GM10266 (cell line): ENCODE results near the gene TOMM20.
"Not testable (repeated sequence)": the region's sequence is repeated elsewhere in the genome, so short reads cannot be mapped to it uniquely, and the experiment has no call there.

ENCODE experiments used
- DNase-seq: peaks from one replicate; pipeline ENCODE4 v3.0.0; 2012; ENCODE audit errors: extremely low spot score
- CTCF ChIP-seq: IDR thresholded peaks from 2 replicates; pipeline ENCODE4 v1.5.1; 2012; ENCODE audit warnings: mild to moderate bottlenecking, low read depth; ENCODE audit not compliant: control insufficient read depth, insufficient read depth; ENCODE audit errors: missing control alignments

TOMM20 gene

GRCh38 chr1:235093696-235094592, 34.7 kb downstream of the TOMM20 start:
- DNase-seq: peak; percentile 71
- TF ChIP-seq CTCF: peak; percentile 94

- DNase-seq: no peak
- TF ChIP-seq CTCF: peak; percentile 52
These were observed 35.5 kb downstream of the TOMM20 start for GRCh38 chr1:235093013-235093695.

GRCh38 chr1:235092415-235092814, 36.2 kb downstream of the TOMM20 start:
- DNase-seq: not testable (repeated sequence)

- not testable (repeated sequence) for DNase-seq
These were observed 36.6 kb downstream of the TOMM20 start for GRCh38 chr1:235092045-235092406.

GRCh38 chr1:235091319-235092044, 37.2 kb downstream of the TOMM20 start:
- DNase-seq: not testable (repeated sequence)

- TF ChIP-seq CTCF: no peak
- no peak for DNase-seq
These were observed 38.1 kb downstream of the TOMM20 start for GRCh38 chr1:235090406-235091069.

- no peak for DNase-seq
- no peak for TF ChIP-seq CTCF
These were observed 39.7 kb downstream of the TOMM20 start for GRCh38 chr1:235088907-235089306.

GRCh38 chr1:235088430-235088829, 40.2 kb downstream of the TOMM20 start:
- no peak for TF ChIP-seq CTCF
- DNase-seq: no peak
